ENCODE results near the gene FAM184B. TPM values are rescaled to one million over a fixed set of nuclear protein-coding genes. Genes with fewer than 3 reads are reported as not detected.
"Not testable (repeated sequence)": the region's sequence is repeated elsewhere in the genome, so short reads cannot be mapped to it uniquely, and the experiment has no call there.

FAM184B gene
- total RNA-seq, 2 donors from 2014 or later: 0.18 to 0.39 TPM

- intact Hi-C loops (cut with DNase I, micrococcal nuclease): no loop called here
- DNase-seq (no peak), ATAC-seq (no peak)
Measured at GRCh38 chr4:17726911-17727310, 54.5 kb downstream of the FAM184B start.

GRCh38 chr4:17723648-17724047 lies 57.8 kb downstream of the FAM184B start:
- intact Hi-C loops (cut with DNase I, micrococcal nuclease): no loop called here
- ATAC-seq (no peak), DNase-seq (no peak)

- no peak for ATAC-seq
- no peak for DNase-seq
- intact Hi-C loops (cut with DNase I, micrococcal nuclease): no loop called here
Measured at GRCh38 chr4:17722356-17722700, 59.1 kb downstream of the FAM184B start.

GRCh38 chr4:17721496-17722355 lies 59.7 kb downstream of the FAM184B start:
- no peak for ATAC-seq
- intact Hi-C loops (cut with DNase I, micrococcal nuclease): no loop called here
- no peak for DNase-seq

DNA sequence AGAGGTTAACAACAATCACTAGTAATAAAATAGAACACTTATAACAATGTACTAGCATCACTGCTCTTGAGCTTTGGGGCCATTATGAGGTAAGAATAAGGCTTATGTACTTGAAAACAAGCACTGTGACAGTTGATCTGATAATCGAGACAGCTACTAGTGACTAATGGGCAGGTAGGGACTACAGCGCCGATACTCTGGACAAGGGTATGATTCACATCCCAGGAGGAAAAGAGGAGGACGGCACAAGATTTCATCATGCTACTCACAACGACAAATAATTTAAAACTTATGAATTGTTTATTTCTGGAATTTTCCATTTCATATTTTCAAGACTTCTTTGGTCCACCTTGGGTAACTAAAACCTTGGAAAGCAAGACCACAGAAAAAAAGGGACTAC lies 62.3 kb downstream of the FAM184B start:
- intact Hi-C loops (cut with DNase I, micrococcal nuclease): no loop called here
- ATAC-seq (no peak), DNase-seq (no peak)

GRCh38 chr4:17718471-17718870 lies 63.0 kb downstream of the FAM184B start:
- ATAC-seq: no peak
- intact Hi-C loops (cut with DNase I, micrococcal nuclease): no loop called here
- DNase-seq: no peak

DNA sequence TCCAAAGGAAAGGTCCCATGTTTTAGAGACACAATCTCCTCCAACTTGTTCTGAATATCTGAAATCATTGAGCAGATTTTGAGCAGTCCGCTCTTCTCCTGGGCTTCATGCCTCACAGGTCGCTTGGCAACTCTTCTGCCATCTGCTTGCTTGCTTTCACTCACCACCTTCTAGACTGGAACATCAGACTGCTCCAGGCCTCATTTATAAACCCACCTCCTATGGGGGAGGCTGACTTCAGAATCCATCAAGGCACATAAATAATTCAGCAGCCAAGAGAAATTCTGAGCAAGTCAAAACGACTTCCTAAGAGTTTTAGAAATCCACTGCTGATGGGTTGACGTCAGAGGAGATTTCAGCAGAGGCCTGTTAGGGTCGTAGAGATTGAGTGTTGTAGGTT lies 64.1 kb downstream of the FAM184B start:
- DNase-seq (no peak), ATAC-seq (no peak)
- intact Hi-C loops (cut with DNase I, micrococcal nuclease): no loop called here

- ATAC-seq: no peak
- DNase-seq: no peak
- intact Hi-C loops (cut with DNase I, micrococcal nuclease): no loop called here
Measured at GRCh38 chr4:17715511-17715910, 65.9 kb downstream of the FAM184B start.

DNA sequence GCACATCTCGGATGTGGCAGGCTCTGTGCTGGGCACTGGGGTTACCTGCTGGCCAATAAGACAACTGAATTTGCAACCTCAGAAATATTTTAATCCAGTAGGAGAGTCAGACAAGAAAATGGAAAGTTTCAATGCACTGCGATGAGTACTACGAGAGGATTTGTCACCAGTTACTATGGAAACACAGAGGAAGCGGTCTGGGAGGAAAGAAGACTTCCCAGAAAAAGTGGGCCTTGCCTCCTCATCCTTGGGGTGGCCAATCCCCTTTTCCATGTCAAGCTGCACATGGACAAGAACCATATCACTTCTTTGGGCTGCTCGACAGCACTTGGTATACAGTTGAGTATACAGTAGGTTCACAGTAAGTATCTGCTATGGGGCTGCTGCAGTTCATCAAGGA lies 67.6 kb downstream of the FAM184B start:
- intact Hi-C loops (cut with DNase I, micrococcal nuclease): no loop called here
- no peak for ATAC-seq
- no peak for DNase-seq

GRCh38 chr4:17712166-17712565 lies 69.3 kb downstream of the FAM184B start:
- peak; percentile 52 for ATAC-seq
- intact Hi-C loops (cut with DNase I, micrococcal nuclease): no loop called here
- no peak for DNase-seq

- ATAC-seq; intact Hi-C loops (cut with DNase I, micrococcal nuclease); DNase-seq: not testable (repeated sequence)
Measured at GRCh38 chr4:17711206-17711605, 70.2 kb downstream of the FAM184B start.

- no peak for ATAC-seq
- intact Hi-C loops (cut with DNase I, micrococcal nuclease): no loop called here
- no peak for DNase-seq
Measured at GRCh38 chr4:17709763-17710068, 71.7 kb downstream of the FAM184B start.

- intact Hi-C loops (cut with DNase I, micrococcal nuclease): no loop called here
- DNase-seq (no peak), ATAC-seq (no peak)
Measured at GRCh38 chr4:17708992-17709762, 72.2 kb downstream of the FAM184B start.

- DNase-seq: no peak
- no peak for ATAC-seq
- intact Hi-C loops (cut with DNase I, micrococcal nuclease): no loop called here
Measured at GRCh38 chr4:17707671-17708070, 73.8 kb downstream of the FAM184B start.

DNA sequence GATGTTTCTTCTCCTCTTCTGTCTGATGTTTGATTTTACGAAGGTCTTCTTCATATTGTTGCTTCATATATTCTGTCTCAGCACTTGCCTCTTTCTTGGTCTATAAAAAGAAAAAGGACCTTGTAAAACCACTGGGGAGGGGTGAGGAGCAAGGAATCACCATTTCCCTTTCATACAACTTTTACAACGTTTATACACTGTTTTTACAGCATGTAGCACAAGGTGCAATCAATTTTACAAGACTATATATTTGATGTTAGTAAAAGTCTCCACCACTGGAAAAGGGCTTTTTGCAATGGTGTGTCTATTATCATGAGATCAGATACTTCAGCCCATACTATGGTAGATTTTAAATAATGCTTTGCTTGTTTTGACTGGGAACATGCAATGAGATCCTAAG lies 76.3 kb downstream of the FAM184B start:
- no peak for DNase-seq
- ATAC-seq: peak; percentile 88
- intact Hi-C loops (cut with DNase I, micrococcal nuclease): no loop called here

DNA sequence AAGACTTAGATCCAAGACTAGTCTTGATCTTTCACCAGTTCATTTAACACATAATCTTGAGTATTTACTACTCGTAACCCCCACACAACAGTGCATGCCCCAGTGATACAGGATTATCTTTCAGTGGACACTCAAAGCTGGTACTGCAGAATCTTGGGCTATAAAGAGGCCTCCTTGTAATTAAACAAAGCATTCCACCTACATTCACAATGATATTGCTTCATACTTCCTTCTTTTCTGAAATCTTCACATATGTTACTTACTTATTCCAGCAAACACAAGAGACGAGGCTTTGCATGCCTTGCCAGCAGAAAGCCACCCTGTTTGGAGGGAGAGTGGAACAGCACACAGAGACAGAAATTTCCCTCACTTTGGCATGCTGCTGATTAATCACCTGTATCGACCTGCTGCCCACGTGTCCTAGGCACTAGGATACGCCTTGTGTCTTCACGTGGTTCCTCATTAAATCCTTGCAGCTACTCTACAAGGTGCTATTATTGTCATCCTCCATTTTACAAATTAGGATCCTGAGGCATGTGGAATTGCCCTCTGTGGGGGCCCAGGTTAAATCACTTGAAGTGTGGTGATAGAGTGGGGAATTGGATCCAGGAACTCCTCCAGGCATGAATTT lies 77.3 kb downstream of the FAM184B start:
- peak in 1 of 2 donors; percentile 18 for DNase-seq
- peak; percentile 65 for ATAC-seq
- intact Hi-C loops (cut with DNase I, micrococcal nuclease): no loop called here

- ATAC-seq (peak; percentile 19), DNase-seq (no peak)
- intact Hi-C loops (cut with DNase I, micrococcal nuclease): no loop called here
Measured at GRCh38 chr4:17702641-17703040, 78.8 kb downstream of the FAM184B start.

DNA sequence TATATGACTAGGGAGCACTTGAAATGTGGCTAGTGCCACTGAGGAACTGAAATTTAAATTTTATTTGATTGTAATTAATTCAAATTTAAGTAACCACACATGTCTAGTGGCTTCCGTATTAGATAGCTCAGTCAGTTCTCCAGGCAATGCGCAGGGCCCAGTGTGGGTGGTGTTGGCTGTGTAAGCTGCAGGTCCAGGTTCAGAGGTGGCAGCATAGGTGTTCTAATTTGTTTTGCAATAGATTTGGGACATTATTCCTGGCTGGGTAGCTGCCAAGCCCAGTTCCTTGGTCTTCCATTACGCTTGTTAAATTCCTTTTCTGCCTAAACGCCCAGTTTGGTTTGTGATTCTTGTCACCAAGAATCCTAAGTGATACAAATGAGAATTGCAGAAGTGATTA lies 79.5 kb downstream of the FAM184B start:
- ATAC-seq (no peak), DNase-seq (no peak)
- intact Hi-C loops (cut with DNase I, micrococcal nuclease): no loop called here

GRCh38 chr4:17701138-17701839 lies 80.1 kb downstream of the FAM184B start:
- ATAC-seq (no peak), DNase-seq (no peak)
- intact Hi-C loops (cut with DNase I, micrococcal nuclease): no loop called here

Measured in left colon (tissue), 2 donors.